ENCODE data around the gene NRP1.

Gene NRP1

GRCh38 chr10:33321516-33321915 lies 13.0 kb downstream of the NRP1 start:
- ChIA-PET POLR2A (no interaction called here), CTCF (interaction anchor here (1.2 kb wide), 1 partner anchor 9 kb away, joined by 5 read pairs; no protein-coding TSS in a partner anchor)
- TF ChIP-seq CTCF (IDR thresholded peaks at IDR 0.05; ENCODE audit: control extremely low read depth, extremely low read depth, low read depth, missing control alignments) = no peak
- no peak for DNase-seq (ENCODE audit: extremely low spot score)

- no peak for DNase-seq (ENCODE audit: extremely low spot score)
- POLR2A ChIA-PET = no interaction called here
- TF ChIP-seq CTCF (IDR thresholded peaks at IDR 0.05; ENCODE audit: control extremely low read depth, extremely low read depth, low read depth, missing control alignments) = no peak
- CTCF ChIA-PET = no interaction called here
These were observed 14.2 kb downstream of the NRP1 start for GRCh38 chr10:33320288-33320687.

DNA sequence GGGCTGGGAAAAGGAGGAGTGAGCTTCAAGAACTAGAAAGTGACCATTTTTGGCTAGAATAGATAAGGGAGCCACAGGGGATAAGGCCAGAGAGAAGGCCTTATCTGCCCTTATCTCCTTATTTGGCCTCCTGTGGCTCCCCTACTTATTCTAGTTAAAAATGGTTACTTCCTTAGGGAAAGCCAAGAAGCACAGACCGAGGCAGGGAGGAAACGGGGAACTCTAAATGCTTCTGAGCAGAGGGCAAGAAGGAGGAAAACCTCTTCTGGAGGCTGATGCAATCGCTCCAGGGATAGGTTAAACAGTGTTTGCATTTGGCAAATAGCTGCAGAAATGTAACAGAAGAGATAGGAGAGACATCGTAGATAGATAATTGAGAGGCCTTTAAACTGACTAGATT lies 18.6 kb downstream of the NRP1 start:
- ChIA-PET CTCF (interaction anchor here (2.9 kb wide), 1 partner anchor 12 kb away, joined by 12 read pairs; no protein-coding TSS in a partner anchor), POLR2A (interaction anchor here (0.5 kb wide), 1 partner anchor 26 kb away, joined by 4 read pairs; no protein-coding TSS in a partner anchor)
- no peak for TF ChIP-seq CTCF (IDR thresholded peaks at IDR 0.05; ENCODE audit: control extremely low read depth, extremely low read depth, low read depth, missing control alignments)
- no peak for DNase-seq (ENCODE audit: extremely low spot score)

DNA sequence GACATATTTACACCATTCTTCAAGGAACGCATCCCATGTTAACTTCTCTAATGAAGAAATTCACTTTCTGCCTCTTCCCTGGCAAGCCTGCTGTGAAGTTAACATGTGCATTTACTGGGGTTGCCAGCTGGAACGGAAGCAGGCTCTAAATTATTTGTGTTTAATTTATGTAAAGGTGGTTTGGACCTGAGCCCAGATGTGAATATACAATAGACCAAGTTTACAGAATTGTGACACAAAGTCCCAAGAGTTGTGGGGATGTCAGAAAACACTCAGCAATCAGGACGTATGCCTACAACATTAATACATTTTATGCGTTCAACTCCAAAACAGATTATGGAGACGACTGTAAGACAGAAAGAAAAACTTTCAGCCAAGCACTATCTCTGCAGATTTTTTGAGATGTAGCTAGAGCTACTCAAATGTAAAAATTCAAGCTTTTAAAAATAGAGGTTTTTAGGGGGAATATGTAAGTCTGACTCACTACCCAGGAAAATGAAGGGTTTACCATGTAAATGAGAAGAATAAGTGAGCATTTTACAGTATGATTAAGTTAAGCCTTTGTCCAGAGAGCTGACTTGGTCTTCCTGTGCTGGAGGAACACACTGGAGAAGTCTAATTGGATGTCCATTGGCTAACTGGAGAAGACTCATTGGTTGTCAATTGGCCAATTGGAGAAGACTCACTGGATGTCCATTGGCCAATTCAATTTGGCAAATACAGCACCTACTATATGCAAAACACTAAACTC lies 19.5 kb downstream of the NRP1 start:
- DNase-seq (ENCODE audit: extremely low spot score) = no peak
- ChIA-PET POLR2A (no interaction called here), CTCF (no interaction called here)
- TF ChIP-seq CTCF (IDR thresholded peaks at IDR 0.05; ENCODE audit: control extremely low read depth, extremely low read depth, low read depth, missing control alignments) = no peak

DNA sequence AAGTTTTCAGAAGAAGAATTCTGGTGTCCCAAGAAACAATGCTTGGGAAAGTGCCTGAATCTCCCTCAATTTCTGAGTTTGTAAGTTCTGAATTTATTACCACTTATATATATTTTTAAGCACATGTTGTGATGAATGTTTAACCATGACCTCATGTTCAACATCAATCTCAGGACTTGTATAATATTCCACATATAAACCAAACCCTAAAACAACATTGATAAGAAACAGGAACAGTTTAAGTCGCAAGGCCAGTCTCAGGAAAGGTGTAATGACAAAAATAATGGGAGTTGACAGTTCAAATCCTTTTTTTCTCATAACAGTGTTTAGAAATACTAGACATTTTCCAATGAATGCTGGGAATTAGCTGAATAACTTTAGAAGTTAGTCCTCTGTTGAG lies 22.8 kb downstream of the NRP1 start:
- no peak for TF ChIP-seq CTCF (IDR thresholded peaks at IDR 0.05; ENCODE audit: control extremely low read depth, extremely low read depth, low read depth, missing control alignments)
- no peak for DNase-seq (ENCODE audit: extremely low spot score)
- POLR2A ChIA-PET = no interaction called here
- CTCF ChIA-PET = no interaction called here

DNA sequence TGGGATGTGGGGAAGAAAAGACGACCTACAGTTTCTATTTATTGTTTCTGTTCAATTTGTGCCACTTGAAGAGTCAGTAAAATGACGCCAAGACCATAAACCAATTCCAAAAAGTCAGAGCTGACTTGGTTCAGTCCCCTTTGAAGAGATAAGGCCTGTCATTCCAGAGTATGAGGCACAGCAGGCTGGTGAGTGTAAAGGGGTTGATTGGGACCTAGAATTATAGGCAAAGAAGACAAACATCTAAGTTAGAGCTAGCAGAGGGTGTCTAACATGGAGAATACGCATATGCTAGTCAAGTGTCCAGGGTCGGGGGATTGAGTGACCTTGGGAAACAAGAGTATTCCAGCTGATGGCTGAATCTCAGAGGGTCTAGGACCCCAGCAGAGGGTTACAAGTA lies 23.6 kb downstream of the NRP1 start:
- ChIA-PET CTCF (no interaction called here), POLR2A (no interaction called here)
- TF ChIP-seq CTCF (IDR thresholded peaks at IDR 0.05; ENCODE audit: control extremely low read depth, extremely low read depth, low read depth, missing control alignments) = no peak
- no peak for DNase-seq (ENCODE audit: extremely low spot score)

Measured in GM10248 (cell line).